GM18505 (cell line): ENCODE data around the gene PLPP3.

Experiments
- ATAC-seq: cut with Tn5 transposase; IDR thresholded peaks from one replicate; pipeline ENCODE4 v1.9.1; 2021; ENCODE audit not compliant: unreplicated experiment
- POLR2A ChIP-seq: IDR thresholded peaks from 4 replicates; pipeline ENCODE4 v1.6.1; 2011; ENCODE audit warnings: borderline replicate concordance; ENCODE audit not compliant: insufficient read depth, insufficient read length; ENCODE audit errors: extremely low read depth

PLPP3 gene

DNA sequence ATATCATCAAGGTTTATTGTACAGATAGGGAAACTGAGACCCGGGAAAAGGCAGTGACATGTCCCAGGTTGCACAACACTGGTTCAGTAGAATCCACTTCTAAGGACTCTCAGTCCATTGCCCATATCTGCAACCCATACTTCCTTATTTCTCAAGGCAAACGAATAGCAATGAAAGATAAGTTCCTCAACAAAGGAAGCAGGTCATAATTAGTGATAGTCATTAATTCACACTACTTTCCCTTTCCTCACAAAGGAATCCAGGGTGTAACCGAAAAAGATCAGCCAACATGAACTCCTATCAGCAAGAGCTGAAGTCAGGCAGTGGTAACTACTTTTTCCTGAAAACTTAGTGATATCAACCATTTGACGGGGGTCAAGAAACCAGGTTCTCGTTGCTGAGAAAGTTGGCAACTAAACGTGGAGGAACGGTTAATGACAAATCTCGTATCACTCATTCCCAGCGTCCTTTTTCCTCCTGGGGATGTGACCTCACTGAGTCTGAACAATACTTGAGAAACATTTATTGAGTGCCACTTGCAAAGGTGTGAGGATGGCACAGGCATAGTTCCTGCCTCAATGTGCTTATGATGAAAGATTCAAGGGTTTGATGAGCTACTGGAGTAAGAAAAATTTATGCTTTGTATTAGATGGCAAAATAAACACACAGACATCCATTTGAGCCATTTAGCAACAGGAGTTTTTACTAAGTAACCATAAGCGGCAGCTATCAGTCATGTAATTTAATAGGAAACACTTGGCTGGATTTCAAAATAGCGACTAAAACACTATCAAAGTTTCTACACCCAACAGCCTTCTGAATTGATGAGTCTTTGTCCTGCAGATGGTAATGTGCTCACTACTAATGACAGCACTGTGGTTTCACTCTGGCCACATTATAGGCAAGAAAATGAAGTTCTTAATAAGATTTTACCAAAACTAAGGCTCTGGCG lies 82.3 kb downstream of the PLPP3 start:
- TF ChIP-seq POLR2A = no peak
- no peak for ATAC-seq

DNA sequence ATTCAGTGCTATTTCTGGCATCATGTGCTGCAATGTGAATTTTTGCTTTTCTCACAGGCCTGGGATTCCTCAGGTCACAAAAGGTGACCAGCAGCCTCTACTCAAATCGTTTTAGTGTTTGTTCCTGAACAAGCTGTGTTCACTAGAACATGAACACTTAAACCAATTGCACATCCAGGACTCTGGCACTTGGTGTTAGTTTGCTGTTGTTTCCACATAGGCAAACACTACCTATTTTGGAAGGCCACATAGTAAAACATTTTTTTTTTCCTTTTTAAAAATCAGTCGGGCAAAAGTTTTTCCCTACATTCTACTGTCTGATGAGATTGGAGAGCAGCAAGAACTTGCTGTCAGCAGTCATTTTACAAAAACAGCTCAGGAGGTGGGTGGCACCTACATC lies 83.2 kb downstream of the PLPP3 start:
- TF ChIP-seq POLR2A = no peak
- ATAC-seq = no peak

DNA sequence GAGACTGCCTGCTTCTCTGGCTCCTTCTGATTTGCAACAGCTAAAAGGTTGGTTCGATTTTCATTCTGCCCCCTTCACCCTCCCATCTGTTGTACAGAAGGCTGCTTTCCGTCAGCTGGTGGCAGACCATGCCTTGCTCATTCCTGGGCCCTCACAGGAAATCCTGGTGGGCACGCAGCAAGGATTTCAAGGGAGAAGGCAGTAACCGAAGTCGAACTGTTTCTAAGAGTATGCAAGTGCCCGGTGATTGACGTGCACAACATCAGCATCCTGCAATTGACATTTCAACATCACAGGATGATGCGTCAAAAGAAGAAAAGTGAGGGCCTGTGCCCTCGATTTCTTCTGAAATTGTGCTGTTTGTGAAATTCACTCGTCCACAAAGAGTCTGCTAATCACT lies 83.8 kb downstream of the PLPP3 start:
- no peak for TF ChIP-seq POLR2A
- ATAC-seq = no peak

GRCh38 chr1:56494306-56494705 lies 85.1 kb downstream of the PLPP3 start:
- no peak for TF ChIP-seq POLR2A
- ATAC-seq = no peak

- TF ChIP-seq POLR2A = no peak
- ATAC-seq = no peak
Measured at GRCh38 chr1:56493826-56494225, 85.5 kb downstream of the PLPP3 start.

DNA sequence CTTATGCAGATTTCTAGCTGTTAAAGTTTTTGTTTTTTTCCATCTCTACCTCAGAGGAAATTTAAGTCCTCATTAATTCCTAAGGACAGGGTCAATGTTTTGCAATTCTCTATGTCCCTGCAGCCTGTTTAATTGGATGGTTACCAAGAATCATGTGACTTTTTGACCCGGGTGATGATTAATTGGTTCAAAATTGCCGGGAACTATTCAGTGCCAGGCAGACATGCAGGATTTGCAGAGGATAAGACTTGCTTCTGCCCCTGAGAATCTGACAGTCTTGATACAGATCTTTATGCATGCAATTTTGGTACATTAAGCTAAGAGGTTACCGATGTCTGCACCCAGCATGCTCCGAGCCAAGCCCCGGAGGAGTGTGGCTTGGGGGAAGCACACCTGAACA lies 87.9 kb downstream of the PLPP3 start:
- TF ChIP-seq POLR2A = no peak

GRCh38 chr1:56490619-56491018 lies 88.7 kb downstream of the PLPP3 start:
- no peak for ATAC-seq
- no peak for TF ChIP-seq POLR2A

More for the DNA sequence above, 87.9 kb downstream of the PLPP3 start:
- ATAC-seq = no peak

GRCh38 chr1:56489695-56490094 lies 89.7 kb downstream of the PLPP3 start:
- no peak for TF ChIP-seq POLR2A
- no peak for ATAC-seq

DNA sequence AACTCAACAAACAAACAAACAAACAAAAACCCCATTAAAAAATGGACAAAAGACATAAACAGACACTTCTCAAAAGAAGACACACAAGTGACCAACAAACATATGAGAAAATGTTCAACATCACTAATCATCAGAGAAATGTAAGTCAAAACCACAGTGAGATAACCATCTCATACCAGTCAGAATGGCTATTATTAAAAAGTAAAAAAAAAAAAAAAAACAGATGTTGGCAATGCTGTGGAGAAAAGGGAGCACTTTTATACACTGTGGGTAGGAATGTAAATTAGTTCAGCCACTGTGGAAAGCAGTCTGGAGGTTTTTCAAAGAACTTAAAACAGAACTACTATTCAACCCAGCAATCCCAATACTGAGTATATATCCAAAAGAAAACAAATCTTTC lies 94.7 kb downstream of the PLPP3 start:
- no peak for ATAC-seq
- no peak for TF ChIP-seq POLR2A

GRCh38 chr1:56483104-56483503 lies 96.3 kb downstream of the PLPP3 start:
- TF ChIP-seq POLR2A = no peak
- ATAC-seq = no peak

- no peak for ATAC-seq
- no peak for TF ChIP-seq POLR2A
Measured at GRCh38 chr1:56482486-56482885, 96.9 kb downstream of the PLPP3 start.

- no peak for TF ChIP-seq POLR2A
- ATAC-seq = no peak
Measured at GRCh38 chr1:56481140-56481694, 98.1 kb downstream of the PLPP3 start.

DNA sequence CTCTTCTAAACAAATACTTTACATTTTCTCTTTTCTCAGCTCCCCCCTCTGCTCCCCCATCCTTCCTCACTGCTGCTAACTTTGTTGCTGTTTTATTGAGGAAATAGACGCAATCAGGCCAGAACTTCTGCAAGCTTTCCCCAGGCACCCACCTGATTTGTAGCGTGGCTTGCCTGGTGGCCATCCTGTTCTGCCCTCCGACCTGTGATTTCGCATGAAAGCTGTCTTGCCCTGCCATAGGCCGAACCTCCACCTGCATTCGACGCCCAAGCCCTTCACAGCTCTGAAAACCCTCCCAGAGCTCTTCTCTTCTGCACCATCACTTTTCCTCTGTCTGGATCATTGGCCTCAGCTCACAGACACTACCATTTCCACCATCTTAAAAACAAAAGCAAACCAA lies 100.6 kb downstream of the PLPP3 start:
- TF ChIP-seq POLR2A = no peak

More for the DNA sequence above, 100.6 kb downstream of the PLPP3 start:
- no peak for ATAC-seq
